Measurements from ENCODE around the gene POLE. TPM values are rescaled to one million over a fixed set of nuclear protein-coding genes. Genes with fewer than 3 reads are reported as not detected.
A peak's percentile ranks its signal among the peaks of the same experiment; 100 is the strongest.

Gene POLE
- total and polyA plus RNA-seq, 10 of the 15 experiments (the other 5 are each of a cell fraction or from before 2014, with no cell fraction given), result 2.3 to 103 (median 37.1) TPM

DNA sequence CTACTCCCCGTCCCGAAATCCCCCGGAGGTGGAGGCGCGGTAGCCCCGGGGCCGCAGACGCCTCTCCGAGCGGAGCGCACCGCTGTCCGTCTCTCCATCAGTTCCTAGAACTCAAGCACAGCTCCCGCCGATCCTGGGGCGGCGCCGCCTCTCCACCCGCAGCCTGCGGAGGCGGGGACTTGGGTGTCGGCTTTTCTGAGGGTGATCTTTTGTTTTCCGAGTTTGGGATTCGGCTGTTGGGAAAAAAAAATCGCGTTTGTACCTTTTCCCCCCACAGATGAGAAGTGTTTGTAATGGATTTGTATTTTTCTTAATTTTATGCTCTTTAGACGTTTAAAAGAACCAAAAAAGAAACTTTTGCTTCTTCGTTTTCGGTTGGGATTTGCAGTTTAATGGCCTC, 103.4 kb downstream of the POLE start:
- H3K4me2 ChIP-seq (ENCODE audit: control insufficient read depth, insufficient read depth), result no peak overlapping the region
- no peak overlapping the region for H3K9ac ChIP-seq (ENCODE audit: control insufficient read depth, insufficient read depth, low read length)
- intact Hi-C loops (cut with micrococcal nuclease; ENCODE audit: unreplicated experiment), result no loop called here
- POLR2A ChIA-PET, result no interaction called here
- no peaks in the 10 kb centered on the region for H3K9me3 ChIP-seq (replicated peaks; ENCODE audit: control insufficient read depth, insufficient read depth, low read length)
- DNase-seq (ENCODE audit: low read depth, low spot score) (no peak), ATAC-seq (no peak), FAIRE-seq (no peak)
- H3K4me1 ChIP-seq (ENCODE audit: control insufficient read depth, insufficient read depth, low read length), result no peaks in the 10 kb centered on the region
- RAD21 ChIA-PET (ENCODE audit: unreplicated experiment), result no interaction called here
- 94% methylated on average over 23 of the region's 29 CpGs for WGBS (ENCODE audit: insufficient coverage, insufficient replicate concordance, low lambda C conversion rate, missing lambda C conversion rate)
- no peaks in the 10 kb centered on the region for H3K27me3 ChIP-seq (replicated peaks in 1 of 2; ENCODE audit: control insufficient read depth in 2 of 2, insufficient read depth in 2 of 2, low read length in 1 of 2)
- H2AFZ ChIP-seq (ENCODE audit: control insufficient read depth, low read depth, low read length), result no peak overlapping the region
- in situ Hi-C loops (cut with MboI), result no loop called here
- H3K36me3 ChIP-seq (ENCODE audit: control insufficient read depth in 2 of 2, insufficient read depth in 2 of 2, low read length in 1 of 2), result no peaks in the 10 kb centered on the region
- SMC1A ChIA-PET (ENCODE audit: uncharacterized antibody, unreplicated experiment), result no interaction called here
- BruUV-seq (replicated peaks), result TSS peak; percentile 64
- H3K4me3 ChIP-seq, result no peak overlapping the region
- no peaks in the 10 kb centered on the region for H4K20me1 ChIP-seq (ENCODE audit: control insufficient read depth, insufficient read depth)
- H3K79me2 ChIP-seq (ENCODE audit: control insufficient read depth, insufficient read depth, low read length), result no peaks in the 10 kb centered on the region
- no peak overlapping the region for H3K27ac ChIP-seq (ENCODE audit: control insufficient read depth, insufficient read depth)
- CTCF ChIA-PET, result no interaction called here
- TF ChIP-seq MEF2B (IDR thresholded peaks at IDR 0.05; ENCODE audit: partially characterized antibody, poor library complexity, severe bottlenecking), result no peak
- no peak for TF ChIP-seq BHLHE40 (IDR thresholded peaks at IDR 0.05; ENCODE audit: borderline replicate concordance in 1 of 2, low read depth in 2 of 2, low read length in 1 of 2)
- no peak for TF ChIP-seq RAD21 (IDR thresholded peaks at IDR 0.05; ENCODE audit: insufficient read depth, low read depth, low read length)
- TF ChIP-seq, protein P1, sequence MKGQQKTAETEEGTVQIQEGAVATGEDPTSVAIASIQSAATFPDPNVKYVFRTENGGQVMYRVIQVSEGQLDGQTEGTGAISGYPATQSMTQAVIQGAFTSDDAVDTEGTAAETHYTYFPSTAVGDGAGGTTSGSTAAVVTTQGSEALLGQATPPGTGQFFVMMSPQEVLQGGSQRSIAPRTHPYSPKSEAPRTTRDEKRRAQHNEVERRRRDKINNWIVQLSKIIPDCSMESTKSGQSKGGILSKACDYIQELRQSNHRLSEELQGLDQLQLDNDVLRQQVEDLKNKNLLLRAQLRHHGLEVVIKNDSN (IDR thresholded peaks at IDR 0.05; ENCODE audit: borderline replicate concordance, extremely low read length, insufficient read depth, low read depth, low read length), result no peak
- no peak for TF ChIP-seq HDGF (IDR thresholded peaks at IDR 0.05)
- TF ChIP-seq, protein P2, sequence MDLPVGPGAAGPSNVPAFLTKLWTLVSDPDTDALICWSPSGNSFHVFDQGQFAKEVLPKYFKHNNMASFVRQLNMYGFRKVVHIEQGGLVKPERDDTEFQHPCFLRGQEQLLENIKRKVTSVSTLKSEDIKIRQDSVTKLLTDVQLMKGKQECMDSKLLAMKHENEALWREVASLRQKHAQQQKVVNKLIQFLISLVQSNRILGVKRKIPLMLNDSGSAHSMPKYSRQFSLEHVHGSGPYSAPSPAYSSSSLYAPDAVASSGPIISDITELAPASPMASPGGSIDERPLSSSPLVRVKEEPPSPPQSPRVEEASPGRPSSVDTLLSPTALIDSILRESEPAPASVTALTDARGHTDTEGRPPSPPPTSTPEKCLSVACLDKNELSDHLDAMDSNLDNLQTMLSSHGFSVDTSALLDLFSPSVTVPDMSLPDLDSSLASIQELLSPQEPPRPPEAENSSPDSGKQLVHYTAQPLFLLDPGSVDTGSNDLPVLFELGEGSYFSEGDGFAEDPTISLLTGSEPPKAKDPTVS (IDR thresholded peaks at IDR 0.05; ENCODE audit: low read depth, low read length), result no peak
- TF ChIP-seq ZBED1 (IDR thresholded peaks at IDR 0.05; ENCODE audit: borderline replicate concordance), result no peak
- TF ChIP-seq RELA (IDR thresholded peaks at IDR 0.05; ENCODE audit: borderline replicate concordance, partially characterized antibody), result no peak
- TF ChIP-seq, protein P3, sequence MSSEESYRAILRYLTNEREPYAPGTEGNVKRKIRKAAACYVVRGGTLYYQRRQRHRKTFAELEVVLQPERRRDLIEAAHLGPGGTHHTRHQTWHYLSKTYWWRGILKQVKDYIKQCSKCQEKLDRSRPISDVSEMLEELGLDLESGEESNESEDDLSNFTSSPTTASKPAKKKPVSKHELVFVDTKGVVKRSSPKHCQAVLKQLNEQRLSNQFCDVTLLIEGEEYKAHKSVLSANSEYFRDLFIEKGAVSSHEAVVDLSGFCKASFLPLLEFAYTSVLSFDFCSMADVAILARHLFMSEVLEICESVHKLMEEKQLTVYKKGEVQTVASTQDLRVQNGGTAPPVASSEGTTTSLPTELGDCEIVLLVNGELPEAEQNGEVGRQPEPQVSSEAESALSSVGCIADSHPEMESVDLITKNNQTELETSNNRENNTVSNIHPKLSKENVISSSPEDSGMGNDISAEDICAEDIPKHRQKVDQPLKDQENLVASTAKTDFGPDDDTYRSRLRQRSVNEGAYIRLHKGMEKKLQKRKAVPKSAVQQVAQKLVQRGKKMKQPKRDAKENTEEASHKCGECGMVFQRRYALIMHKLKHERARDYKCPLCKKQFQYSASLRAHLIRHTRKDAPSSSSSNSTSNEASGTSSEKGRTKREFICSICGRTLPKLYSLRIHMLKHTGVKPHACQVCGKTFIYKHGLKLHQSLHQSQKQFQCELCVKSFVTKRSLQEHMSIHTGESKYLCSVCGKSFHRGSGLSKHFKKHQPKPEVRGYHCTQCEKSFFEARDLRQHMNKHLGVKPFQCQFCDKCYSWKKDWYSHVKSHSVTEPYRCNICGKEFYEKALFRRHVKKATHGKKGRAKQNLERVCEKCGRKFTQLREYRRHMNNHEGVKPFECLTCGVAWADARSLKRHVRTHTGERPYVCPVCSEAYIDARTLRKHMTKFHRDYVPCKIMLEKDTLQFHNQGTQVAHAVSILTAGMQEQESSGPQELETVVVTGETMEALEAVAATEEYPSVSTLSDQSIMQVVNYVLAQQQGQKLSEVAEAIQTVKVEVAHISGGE (CRISPR knock-in tag; IDR thresholded peaks at IDR 0.05), result no peak
- TF ChIP-seq NFYA (IDR thresholded peaks at IDR 0.05; ENCODE audit: borderline replicate concordance, low read depth, low read length), result no peak
- no peak for TF ChIP-seq JUND (IDR thresholded peaks at IDR 0.05; ENCODE audit: low read depth, low read length)
- no peak for TF ChIP-seq EZH2 (IDR thresholded peaks at IDR 0.05; ENCODE audit: borderline replicate concordance, control insufficient read depth, low read depth, low read length)
- no peak for TF ChIP-seq CHD1 (IDR thresholded peaks at IDR 0.05; ENCODE audit: low read depth, low read length)
- no peak for TF ChIP-seq NFXL1 (IDR thresholded peaks at IDR 0.05; ENCODE audit: borderline replicate concordance)
- TF ChIP-seq BACH1 (IDR thresholded peaks at IDR 0.05; ENCODE audit: borderline replicate concordance), result no peak
- TF ChIP-seq, protein P4, sequence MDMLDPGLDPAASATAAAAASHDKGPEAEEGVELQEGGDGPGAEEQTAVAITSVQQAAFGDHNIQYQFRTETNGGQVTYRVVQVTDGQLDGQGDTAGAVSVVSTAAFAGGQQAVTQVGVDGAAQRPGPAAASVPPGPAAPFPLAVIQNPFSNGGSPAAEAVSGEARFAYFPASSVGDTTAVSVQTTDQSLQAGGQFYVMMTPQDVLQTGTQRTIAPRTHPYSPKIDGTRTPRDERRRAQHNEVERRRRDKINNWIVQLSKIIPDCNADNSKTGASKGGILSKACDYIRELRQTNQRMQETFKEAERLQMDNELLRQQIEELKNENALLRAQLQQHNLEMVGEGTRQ (IDR thresholded peaks at IDR 0.05; ENCODE audit: borderline replicate concordance, low read depth, low read length), result no peak

Measured in GM12878 (cell line).